Stimulated activated CD4-positive, alpha-beta T cell treated with anti-CD3 and anti-CD28 coated beads, Interleukin-2, amount 100 ng/mL, for 24 hours (primary cell): ENCODE measurements around the gene ZNF121.

Source experiments
- DNase-seq, 2 donors: peaks; one replicate each; pipeline ENCODE4 v3.0.0-alpha.2; 2020

ZNF121 gene

DNA sequence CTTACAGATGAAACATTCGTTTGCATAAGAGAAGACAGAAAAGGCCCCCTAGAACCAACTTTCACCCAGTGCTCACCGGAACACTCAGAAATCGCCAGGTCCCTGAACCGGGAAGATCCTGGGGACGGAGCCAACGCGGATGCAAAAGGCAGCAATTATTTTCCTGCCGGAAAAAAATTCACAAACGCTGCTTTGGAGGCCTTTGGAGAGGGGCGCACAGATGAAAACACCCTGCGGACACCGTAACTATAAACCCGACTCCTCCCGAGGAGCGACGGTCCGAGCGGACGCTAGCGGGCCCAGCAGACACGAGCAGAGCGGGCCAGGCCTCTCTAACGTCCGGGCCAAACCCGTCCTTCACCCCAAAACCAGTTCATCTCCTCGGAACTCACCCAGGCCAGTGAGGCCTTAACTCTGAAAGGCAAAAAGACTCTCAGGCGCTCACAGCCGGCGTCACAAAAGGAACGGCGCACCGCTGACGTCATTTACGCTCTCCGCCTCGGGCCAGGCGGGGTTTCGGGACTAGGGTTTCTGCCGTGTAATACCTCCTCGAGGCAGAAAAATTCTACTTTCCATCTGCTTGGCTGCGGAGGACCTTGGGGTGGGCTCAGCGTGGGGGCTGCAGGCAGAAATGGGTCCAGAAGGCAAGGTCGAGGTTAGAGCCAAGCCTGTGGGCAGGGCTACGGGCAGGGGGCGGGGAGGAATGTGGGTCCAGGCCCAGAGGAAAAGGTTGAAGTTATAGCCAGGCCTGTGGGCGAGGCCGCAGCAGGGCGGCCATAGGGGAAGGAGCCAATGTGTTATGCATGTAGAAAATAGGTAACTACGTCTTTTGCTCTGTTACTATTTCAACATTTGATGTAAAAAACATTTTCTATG lies 45.9 kb downstream of the ZNF121 start, which contains the start of gene ZNF426:
Gene ZNF426, minus strand, starts transcription at position 463 of the 876 bp plus-strand sequence. CDS start 2,413 bp downstream, outside the sequence.
- DNase-seq: peak; percentile 85 to 88

DNA sequence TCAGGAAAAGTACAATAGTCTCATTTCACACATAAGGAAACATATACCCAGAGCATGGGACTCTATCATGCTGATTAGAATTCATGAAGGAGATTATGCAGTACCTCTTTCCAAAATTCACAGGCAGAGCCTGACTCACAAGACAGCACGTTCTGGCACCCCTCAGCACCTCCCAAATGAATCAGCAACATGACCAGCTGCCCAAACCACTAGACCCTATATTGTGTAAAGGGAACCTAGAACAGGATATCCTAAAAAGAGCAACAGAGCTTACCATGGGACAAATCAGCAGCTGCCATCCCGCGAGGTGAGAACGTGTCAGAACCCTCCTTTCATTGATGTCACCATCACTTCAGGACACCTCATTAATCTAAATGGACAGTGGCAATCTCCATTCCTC lies 48.4 kb downstream of the ZNF121 start:
- DNase-seq: no peak

DNA sequence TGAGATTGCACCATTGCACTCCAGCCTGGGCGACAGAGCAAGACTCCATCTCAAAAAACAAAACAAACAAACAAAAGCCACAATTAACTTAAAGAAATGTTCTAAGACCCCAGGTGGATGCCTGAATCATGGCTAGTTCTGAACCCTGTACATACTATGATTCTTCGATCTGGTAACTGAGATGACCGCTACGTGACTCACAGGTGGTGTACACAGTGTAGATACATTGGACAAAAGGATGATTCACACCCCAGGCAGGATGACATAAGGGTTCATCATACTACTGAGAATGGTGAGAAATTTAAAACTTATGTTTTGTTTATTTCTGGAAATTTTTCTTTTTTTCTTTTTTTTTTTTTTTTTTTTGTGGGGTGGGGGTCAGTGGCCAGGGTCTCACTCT lies 52.4 kb downstream of the ZNF121 start:
- DNase-seq: no peak

DNA sequence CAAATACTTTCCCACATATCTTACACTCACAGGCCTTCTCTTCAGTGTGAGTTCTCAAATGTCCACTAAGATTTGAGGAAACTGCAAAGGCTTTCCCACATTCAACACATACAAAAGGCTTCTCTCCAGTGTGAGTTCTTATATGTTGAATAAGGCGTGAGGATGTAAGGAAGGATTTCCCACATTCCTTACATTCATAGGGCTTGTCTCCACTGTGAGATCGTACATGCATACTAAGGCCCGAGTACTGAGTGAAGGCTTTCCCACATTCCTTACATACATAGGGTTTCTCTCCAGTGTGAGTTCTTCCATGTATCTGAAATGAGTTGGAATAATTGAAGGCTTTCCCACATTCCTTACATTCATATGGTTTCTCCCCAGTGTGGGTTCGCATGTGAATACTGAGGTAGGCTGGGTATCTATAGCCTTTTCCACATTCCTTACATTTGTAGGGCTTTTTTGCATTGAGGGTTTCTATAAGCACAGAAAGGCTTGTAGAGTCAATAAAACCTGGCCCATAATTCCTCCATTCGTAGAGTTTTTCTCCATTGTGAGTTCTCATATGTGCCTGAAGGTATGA lies 55.5 kb downstream of the ZNF121 start:
- no peak for DNase-seq

DNA sequence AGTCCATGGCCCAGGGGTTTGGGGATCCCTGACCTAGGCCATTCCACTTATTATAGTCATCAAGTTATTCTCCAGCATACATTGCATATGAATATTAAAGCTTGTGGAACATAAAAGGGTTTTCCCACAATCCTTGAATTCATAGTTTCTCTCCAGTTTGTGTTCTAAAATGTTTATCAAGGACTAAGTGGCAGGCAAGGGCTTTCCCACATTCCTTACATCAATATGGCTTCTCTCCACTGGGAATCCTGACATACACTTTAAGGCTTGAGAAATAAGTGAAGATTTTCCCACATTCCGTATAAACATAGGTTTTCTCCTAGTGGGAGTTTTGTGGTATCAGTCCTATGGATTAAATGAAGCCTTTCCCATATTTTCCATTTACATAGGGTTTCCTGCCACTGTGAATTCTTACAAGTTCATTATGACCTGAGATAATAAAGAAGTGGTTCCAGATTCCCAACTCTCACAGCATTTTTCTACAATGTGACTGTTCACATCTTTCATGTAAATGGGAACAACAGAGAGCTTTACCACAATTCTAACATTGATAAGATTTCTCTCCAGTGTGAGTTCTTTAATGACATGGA lies 60.3 kb downstream of the ZNF121 start:
- DNase-seq: no peak
